Activated naive CD8-positive, alpha-beta T cell treated with anti-CD3 and anti-CD28 coated beads, Interleukin-2, amount 50 U/mL, for 16 hours (primary cell): ENCODE results near the gene SYNGAP1.
"Not testable (repeated sequence)": the region's sequence is repeated elsewhere in the genome, so short reads cannot be mapped to it uniquely, and the experiment has no call there.

Source experiments
- DNase-seq: peaks from one replicate; pipeline ENCODE4 v3.0.0-alpha.2; 2020; ENCODE audit warnings: low read depth, low spot score

Gene SYNGAP1

DNA sequence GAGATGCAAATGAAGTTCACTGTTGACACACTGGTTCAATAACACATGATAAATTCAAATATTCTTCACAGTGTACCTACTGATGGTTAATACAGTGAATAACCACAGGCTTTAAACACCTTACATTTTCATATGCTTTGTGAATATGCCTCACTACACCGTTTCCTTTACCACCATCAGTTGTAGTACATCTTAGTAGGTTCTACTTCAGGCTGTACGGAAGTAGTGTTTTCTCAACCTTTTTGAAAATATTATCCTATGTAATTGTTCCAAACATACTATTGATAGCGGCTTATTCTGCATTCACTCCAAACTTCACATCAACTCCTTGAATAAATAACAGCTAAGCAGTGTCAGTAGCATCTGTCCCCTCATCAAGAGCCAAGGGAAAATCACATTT lies 49.8 kb downstream of the SYNGAP1 start:
- DNase-seq = no peak

DNA sequence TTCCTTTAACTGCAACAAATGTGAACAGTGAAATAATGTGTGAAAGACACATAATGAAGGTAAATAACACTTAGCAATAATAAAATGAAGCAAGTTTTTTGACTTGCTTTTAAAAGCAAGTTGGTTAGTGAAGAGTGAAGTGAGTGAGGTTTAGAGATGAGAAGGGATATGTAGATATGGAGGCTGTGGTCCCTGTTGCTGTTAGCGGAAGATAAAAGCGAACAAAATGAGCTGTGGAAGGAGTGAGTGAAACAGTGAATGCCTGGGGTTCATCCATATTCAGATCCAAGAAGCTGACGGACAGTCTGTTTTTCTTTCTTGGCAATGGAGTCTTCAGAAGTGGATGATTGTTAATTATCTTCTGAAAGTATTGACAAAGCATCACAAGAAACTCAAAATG lies 58.0 kb downstream of the SYNGAP1 start:
- no peak for DNase-seq

DNA sequence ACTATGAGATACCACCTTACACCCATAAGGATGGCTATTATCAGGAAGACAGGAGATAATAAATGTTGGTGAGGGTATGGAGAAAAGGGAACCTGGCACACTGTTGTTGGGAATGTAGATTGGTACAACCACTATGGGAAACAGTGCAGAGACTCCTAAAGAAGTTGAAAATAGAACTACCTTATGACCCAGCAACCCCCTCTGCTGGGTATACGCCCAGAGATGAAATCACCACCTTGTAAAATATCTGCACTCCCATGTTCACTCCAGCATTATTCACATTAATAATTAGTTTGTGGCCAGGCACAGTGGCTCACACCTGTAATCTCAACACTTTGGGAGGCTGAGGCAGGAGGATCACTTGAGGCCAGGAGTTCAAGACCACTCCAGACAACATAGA lies 61.3 kb downstream of the SYNGAP1 start:
- no peak for DNase-seq

DNA sequence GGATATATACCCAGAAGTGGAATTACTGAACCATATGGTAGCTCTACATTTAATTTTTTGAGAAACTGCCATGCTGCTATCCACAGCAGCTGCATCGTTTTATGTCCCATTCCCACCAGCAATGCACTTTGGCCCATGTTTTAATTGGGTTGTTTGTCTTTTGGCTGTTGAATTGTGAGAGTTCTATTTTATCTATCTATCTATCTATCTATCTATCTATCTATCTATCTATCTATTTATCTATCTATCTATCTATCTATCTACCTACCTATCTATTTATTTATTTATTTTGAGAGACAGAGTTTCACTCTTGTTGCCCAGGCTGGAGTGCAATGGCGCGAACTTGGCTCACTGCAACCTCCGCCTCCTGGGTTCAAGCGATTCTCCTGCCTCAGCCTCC lies 62.8 kb downstream of the SYNGAP1 start:
- not testable (repeated sequence) for DNase-seq

DNA sequence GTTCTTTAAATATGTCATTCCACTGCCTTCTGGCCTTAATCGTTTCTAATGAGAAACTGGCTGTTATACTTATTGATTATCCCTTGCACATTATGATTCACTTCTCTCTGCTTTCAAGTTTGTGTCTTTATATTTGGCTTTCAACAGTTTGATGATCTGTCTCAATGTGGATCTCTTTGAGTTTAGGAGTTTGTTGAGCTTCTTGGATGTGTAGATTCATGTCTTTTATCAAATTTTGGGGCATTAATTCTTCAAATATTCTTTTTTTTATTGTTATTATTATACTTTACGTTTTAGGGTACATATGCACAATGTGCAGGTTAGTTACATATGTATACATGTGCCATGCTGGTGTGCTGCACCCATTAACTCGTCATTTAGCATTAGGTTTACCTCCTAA lies 63.8 kb downstream of the SYNGAP1 start:
- no peak for DNase-seq

DNA sequence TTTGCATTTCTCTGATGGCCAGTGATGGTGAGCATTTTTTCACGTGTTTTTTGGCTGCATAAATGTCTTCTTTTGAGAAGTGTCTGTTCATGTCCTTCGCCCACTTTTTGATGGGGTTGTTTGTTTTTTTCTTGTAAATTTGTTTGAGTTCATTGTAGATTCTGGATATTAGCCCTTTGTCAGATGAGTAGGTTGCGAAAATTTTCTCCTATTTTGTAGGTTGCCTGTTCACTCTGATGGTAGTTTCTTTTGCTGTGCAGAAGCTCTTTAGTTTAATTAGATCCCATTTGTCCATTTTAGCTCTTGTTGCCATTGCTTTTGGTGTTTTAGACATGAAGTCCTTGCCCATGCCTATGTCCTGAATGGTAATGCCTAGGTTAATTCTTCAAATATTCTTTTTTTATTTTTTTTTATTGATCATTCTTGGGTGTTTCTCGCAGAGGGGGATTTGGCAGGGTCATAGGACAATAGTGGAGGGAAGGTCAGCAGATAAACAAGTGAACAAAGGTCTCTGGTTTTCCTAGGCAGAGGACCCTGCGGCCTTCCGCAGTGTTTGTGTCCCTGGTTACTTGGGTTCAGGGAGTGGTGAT lies 64.9 kb downstream of the SYNGAP1 start:
- DNase-seq = not testable (repeated sequence)

DNA sequence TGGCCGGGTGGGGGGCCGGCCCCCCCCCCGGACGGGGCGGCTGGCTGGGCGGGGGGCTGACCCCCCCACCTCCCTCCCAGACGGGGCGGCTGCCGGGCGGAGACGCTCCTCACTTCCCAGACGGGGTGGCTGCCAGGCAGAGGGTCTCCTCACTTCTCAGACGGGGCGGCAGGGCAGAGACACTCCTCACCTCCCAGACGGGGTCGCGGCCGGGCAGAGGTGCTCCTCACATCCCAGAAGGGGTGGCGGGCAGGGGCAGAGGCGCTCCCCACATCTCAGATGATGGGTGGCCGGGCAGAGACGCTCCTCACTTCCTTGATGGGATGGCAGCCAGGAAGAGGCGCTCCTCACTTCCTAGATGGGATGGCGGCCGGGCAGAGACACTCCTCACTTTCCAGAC lies 65.8 kb downstream of the SYNGAP1 start:
- not testable (repeated sequence) for DNase-seq

DNA sequence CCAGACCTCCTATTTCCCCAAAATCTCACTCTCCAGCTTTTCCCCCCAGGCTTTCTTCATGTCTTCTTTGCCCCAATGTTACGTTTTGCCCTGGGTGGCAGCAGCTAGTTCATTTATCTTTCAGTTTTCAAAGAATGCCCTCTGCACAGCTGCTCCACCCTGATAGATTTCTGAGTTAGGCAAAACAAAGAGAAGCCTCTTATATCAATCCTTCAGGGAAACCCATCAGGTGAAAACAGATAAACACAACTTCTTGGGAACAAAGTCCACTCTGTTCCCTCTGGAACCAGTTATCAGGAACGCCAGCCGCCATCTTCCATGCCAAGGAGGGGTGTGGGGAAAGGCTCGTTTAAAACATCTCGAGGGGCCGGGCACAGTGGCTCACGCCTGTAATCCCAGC lies 68.5 kb downstream of the SYNGAP1 start:
- DNase-seq = no peak

DNA sequence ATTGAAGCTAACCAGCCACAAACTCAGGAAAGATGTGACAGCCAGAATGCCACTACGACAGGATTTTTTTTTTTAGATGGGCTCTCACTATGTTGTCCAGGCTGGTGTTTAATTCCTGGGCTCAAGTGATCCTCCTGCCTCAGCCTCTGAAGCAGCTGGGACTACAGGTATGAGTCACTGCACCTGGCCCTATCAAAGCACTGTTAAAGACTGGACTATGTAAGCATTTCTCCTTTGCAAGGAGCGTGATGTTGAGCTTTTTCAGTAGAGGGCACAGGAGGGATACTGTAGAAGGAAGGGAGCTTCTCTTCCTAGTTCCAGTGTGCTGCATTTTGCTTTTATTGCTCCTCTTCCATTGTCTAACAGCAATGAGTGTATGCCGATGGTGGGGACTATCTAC lies 70.3 kb downstream of the SYNGAP1 start:
- no peak for DNase-seq

DNA sequence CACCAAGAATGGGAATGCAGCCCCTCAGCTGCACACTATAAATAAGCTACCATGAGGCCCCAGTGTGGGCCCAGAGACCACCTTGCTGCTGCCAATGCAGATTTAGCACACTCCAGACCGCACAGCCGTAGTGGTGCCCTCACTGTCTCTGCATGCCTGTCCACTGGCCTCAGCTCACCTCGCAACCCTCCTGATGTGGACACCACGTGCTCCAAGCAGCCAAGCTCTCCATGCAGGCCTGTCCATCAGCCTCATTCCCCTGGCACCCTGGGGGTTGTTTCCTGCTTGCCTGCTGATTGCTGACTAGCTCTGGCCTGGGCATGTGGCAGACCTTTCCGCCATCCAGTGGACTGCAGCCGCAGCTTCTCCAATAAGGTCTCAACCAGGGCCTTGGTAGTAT lies 70.8 kb downstream of the SYNGAP1 start:
- no peak for DNase-seq

DNA sequence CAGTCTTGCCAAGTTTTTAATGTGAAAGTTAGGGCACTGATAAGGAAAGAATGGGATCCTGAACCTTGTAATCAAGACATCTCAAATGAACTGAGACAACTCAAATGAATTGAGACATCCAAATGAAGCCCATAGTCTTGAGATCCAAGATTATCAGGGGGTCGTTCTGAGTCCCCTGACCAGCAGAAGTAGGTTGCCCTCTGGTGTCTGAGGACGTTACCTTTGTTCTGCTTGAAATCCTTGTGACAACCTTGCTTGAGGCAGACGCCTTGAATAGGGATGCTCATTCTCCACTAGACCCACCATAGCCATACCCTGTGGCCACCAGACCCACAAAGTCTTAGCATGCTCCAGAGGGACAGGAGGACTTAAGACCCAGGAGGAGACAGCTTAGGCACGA lies 72.2 kb downstream of the SYNGAP1 start:
- no peak for DNase-seq

DNA sequence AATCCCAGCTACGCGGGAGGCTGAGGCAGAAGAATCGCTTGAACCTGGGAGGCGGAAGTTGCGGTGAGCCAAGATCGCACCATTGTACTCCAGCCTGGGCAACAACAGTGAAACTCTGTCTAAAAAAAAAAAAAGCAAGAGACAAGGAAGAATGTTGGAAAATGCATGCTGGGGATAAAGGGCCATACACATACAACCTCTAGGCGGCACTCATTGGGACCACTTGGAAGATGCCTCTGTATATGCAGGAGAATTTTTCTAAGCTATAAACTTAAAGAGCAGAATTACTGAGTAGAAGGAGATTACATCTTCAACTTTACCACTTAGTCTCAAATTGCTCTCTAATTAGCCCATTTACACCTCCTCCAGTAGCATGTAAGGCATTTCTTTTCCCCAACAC lies 77.3 kb downstream of the SYNGAP1 start:
- no peak for DNase-seq

DNA sequence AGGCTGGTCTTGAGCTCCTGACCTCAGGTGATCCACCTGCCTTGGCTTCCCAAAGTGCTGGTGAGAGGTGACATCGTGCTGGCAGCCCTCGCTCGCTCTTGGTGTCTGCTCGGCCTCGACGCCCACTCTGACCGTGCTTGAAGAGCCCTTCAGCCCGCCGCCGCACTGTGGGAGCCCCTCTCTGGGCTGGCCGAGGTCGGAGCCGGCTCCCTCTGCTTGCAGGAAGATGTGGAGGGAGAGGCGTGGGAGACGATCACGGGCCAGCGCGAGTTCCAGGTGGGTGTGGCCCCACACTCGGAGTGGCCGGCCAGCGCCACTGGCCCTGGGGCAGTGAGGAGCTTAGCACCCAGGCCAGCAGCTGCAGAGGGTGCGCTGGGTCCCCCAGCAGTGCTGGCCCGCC lies 82.6 kb downstream of the SYNGAP1 start:
- no peak for DNase-seq

DNA sequence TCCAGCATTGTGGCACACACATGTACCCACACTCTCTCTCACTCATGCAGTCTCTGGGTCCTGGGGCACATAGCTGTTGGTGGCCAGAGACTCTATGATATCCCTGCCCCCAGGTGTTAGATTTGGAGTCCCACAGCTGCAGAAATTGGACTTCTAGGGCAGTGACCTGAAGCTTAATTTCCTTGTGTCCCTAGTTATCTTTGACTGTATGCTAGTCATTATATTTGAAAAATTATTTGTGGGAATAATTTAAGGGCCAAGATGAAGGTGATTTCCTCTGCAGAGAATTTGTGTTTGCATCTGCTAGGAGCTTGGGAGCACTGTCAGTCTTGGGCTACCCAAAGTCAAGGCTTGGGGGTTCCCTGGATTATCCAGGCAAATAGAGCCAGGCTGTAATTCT lies 84.6 kb downstream of the SYNGAP1 start:
- DNase-seq = no peak
